HepG2 (cell line): ENCODE measurements around the gene KCTD15. TPM values are rescaled to one million over a fixed set of nuclear protein-coding genes. Genes with fewer than 3 reads are reported as not detected.

Experiments
- CREM ChIP-seq, 2 experiments: sonication (generic) in 1 of 2; formaldehyde crosslinking in 1 of 2; IDR thresholded peaks; 2 replicates each; pipeline versions ENCODE4 v1.4.0 to v1.6.1; 2016 to 2020; ENCODE audit warnings: antibody characterized with exemption in 1 of 2, mild to moderate bottlenecking in 1 of 2, missing genetic modification reagents in 1 of 2
- GATAD1 ChIP-seq: IDR thresholded peaks from 2 replicates; pipeline ENCODE4 v1.6.1; 2016; ENCODE audit warnings: missing genetic modification reagents, missing compliant biosample characterization
- HNF4G ChIP-seq, 2 experiments: sonication (generic) in 1 of 2; formaldehyde crosslinking in 1 of 2; IDR thresholded peaks; 2 replicates each; pipeline versions ENCODE4 v1.4.0 to v1.6.1; 2011 to 2020; ENCODE audit warnings: borderline replicate concordance in 2 of 2, low read depth in 2 of 2, mild to moderate bottlenecking in 2 of 2, low read length in 1 of 2, missing genetic modification reagents in 1 of 2, moderate library complexity in 1 of 2
- ISX ChIP-seq: sonication (generic); formaldehyde crosslinking; conservative IDR thresholded peaks from 2 replicates; pipeline ENCODE4 v1.5.0; 2020; ENCODE audit warnings: missing genetic modification reagents
- KLF15 ChIP-seq: sonication (generic); formaldehyde crosslinking; IDR thresholded peaks from 2 replicates; pipeline ENCODE4 v1.8.1; 2023; ENCODE audit warnings: borderline replicate concordance, mild to moderate bottlenecking, inconsistent platforms, missing genetic modification reagents, mixed read lengths
- MTA1 ChIP-seq: sonication (generic); formaldehyde crosslinking; IDR thresholded peaks from 2 replicates; pipeline ENCODE4 v1.4.0; 2020; ENCODE audit warnings: missing genetic modification reagents, mild to moderate bottlenecking, borderline replicate concordance
- MXI1 ChIP-seq: IDR thresholded peaks from 3 replicates; pipeline ENCODE4 v1.6.1; 2012; ENCODE audit warnings: low read depth, low read length, inconsistent platforms, borderline replicate concordance
- NCOA2 ChIP-seq: sonication (generic); formaldehyde crosslinking; IDR thresholded peaks from 2 replicates; pipeline ENCODE4 v1.8.0; 2022; ENCODE audit warnings: inconsistent platforms
- ZFP41 ChIP-seq: sonication (generic); formaldehyde crosslinking; IDR thresholded peaks from 2 replicates; pipeline ENCODE4 v1.4.0; 2020; ENCODE audit warnings: mild to moderate bottlenecking, missing genetic modification reagents, borderline replicate concordance
- ZNF18 ChIP-seq: sonication (generic); formaldehyde crosslinking; IDR thresholded peaks from 2 replicates; pipeline ENCODE4 v1.8.0; 2022; ENCODE audit warnings: mild to moderate bottlenecking, missing genetic modification reagents; ENCODE audit not compliant: insufficient replicate concordance
- ZNF441 ChIP-seq: sonication (generic); formaldehyde crosslinking; IDR thresholded peaks from 2 replicates; pipeline ENCODE4 v1.7.0; 2021; ENCODE audit warnings: missing genetic modification reagents, borderline replicate concordance
- ZNF678 ChIP-seq: sonication (generic); formaldehyde crosslinking; IDR thresholded peaks from 2 replicates; pipeline ENCODE4 v1.4.0; 2020; ENCODE audit warnings: mild to moderate bottlenecking, missing genetic modification reagents
- ZNF780A ChIP-seq: sonication (generic); formaldehyde crosslinking; IDR thresholded peaks from 2 replicates; pipeline ENCODE4 v1.8.0; 2022; ENCODE audit warnings: mild to moderate bottlenecking, missing genetic modification reagents, moderate library complexity
- polyA plus RNA-seq, 8 experiments: library from polyadenylated mRNA; depleted of rRNA in 3 of 8; stranded (reverse) in 7 of 8; unstranded in 1 of 8; fragments of >200 nt; fragmentation: Illumina TruSeq in 4 of 8; extraction: Trizol in 4 of 8; gene quantifications; 2 replicates each; pipeline versions ENCODE4 v1.2.1 to v1.2.3, GENCODE V29; 2011 to 2016; ENCODE audit warnings: low read depth in 4 of 8, missing spikeins in 1 of 8, mixed read lengths in 1 of 8; ENCODE audit not compliant: insufficient read depth in 1 of 8
- total RNA-seq, 5 experiments: library from RNA; depleted of rRNA; stranded (reverse); fragments of >200 nt; fragmentation: Illumina TruSeq; extraction: Trizol; gene quantifications; 2 replicates each; pipeline ENCODE4 v1.2.3, GENCODE V29; 2016; ENCODE audit warnings: low read depth in 1 of 5

The KCTD15 gene
- total and polyA plus RNA-seq, 2 of the 13 experiments (the other 11 are each of a cell fraction or from before 2014, with no cell fraction given): 13.2 to 16.7 TPM

- no peak for TF ChIP-seq ISX (CRISPR knock-in tag)
- TF ChIP-seq ZNF678 (CRISPR knock-in tag): no peak
- peak; percentile 6; the same call in 1 of the 2 replicates for TF ChIP-seq GATAD1 (CRISPR knock-in tag)
- peak; percentile 68; the same call in 1 of the 2 replicates for TF ChIP-seq MTA1 (CRISPR knock-in tag)
- TF ChIP-seq NCOA2 (CRISPR knock-in tag): no peak
- no peak for TF ChIP-seq CREM (IDR thresholded peaks at IDR 0.05)
- no peak for TF ChIP-seq CREM (CRISPR knock-in tag; IDR thresholded peaks at IDR 0.05)
- 0 out of 2 replicates have a peak, but pooled peaks have one; percentile 3 for TF ChIP-seq HNF4G (IDR thresholded peaks at IDR 0.05; ENCODE audit: borderline replicate concordance, low read depth, low read length)
- no peak for TF ChIP-seq HNF4G (CRISPR knock-in tag; IDR thresholded peaks at IDR 0.05; ENCODE audit: borderline replicate concordance, low read depth)
- peak; percentile 76 for TF ChIP-seq ZNF18 (CRISPR knock-in tag)
- TF ChIP-seq ZNF441 (CRISPR knock-in tag): peak; percentile 59; the same call in 1 of the 2 replicates
- TF ChIP-seq ZFP41 (CRISPR knock-in tag): no peak
- no peak for TF ChIP-seq KLF15 (CRISPR knock-in tag)
- no peak for TF ChIP-seq ZNF780A
- TF ChIP-seq MXI1: peak; percentile 48; the same call in 1 of the 3 replicates
Measured at GRCh38 chr19:33795370-33796163, 1.1 kb upstream of the KCTD15 start (continued).
